Measurements from ENCODE around the gene PPP1R27.

The PPP1R27 gene

DNA sequence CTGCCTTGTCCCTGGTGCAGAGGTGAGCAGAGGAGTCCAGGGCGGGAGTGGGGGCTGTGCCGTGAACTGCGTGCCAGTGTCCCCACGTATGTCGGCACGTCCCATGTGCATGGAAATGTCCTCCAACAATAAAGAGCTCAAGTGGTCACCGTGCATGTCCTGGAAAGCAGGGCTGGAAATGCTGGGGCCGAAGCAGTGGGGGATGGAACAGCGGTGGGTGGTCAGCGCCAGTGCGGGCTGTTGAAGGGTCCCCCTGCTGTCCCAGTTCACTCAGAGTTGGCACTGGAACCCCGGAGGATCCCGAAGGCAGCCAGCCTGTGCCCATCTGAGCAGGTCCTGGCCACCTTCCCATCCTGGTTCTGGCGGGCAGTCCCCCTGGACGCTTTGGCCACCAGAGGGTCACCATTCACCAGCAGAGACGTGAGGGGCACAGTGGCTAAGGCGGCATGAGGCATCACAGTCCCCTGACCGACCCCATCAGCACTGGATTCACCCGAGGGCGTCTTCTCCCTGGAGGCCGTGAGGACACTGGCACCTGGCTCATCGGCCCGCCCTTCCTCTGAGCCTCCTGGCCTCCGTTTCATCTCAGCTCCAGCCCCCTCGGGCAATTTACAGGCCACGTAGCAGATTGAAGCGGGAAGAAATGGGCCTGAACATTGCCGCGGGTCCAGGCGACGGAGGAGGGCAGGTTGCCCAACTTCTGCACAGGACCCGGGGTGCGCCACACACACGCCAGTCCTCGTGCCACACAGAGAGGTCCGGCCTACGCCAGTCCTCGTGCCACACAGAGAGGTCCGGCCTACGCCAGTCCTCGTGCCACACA lies 20.8 kb downstream of the PPP1R27 start:
- no peak overlapping the region for H3K27ac ChIP-seq

DNA sequence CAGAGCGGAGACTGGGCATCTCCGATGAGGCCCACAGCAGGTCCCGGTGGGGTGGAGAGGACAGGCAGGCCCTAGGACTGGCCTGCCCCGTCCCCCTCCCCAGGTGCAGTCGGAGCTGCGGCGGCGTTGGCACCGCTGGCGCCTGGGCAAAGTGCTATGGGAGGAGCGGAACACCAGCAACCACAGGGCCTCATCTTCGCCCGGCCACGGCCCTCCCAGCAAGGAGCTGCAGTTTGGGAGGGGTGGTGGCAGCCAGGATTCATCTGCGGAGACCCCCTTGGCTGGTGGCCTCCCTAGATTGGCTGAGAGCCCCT lies 21.5 kb downstream of the PPP1R27 start:
- Histone ChIP-seq H3K36me3 (no peaks in the 10 kb centered on the region), H3K27me3 (peaks cover 0 to 16% (median 0%) of the 10 kb centered on the region in 11 experiments; a peak in 9 of 22 replicates), H3K9me3 (replicated peaks in 1 of 11) (no peaks in the 10 kb centered on the region), H3K27ac (no peak overlapping the region), H4K20me1 (peaks cover 0 to 11% (median 0%) of the 10 kb centered on the region in 11 experiments; a peak in 3 of 22 replicates), H3K4me2 (peak overlapping the region in 8 of 11 experiments; percentile 23 to 92 (median 86); a peak in 11 of 22 replicates), H3K4me3 (no peak overlapping the region), H3K9ac (no peak overlapping the region), H3K4me1 (peaks cover 7 to 69% (median 56%) of the 10 kb centered on the region in 10 experiments; a peak in 19 of 20 replicates)
- TF ChIP-seq Cebpa-rat (IDR thresholded peaks at IDR 0.05), result no peak

More for the DNA sequence above, 20.8 kb downstream of the PPP1R27 start:
- H3K4me2 ChIP-seq, result peak overlapping the region in 8 of 11 experiments; percentile 23 to 92 (median 86); a peak in 12 of 22 replicates
- H3K27me3 ChIP-seq, result peaks cover 0 to 8% (median 0%) of the 10 kb centered on the region in 11 experiments; a peak in 5 of 22 replicates
- H3K9ac ChIP-seq, result peak overlapping the region in 1 of 11 experiments; percentile 37; a peak in 1 of 22 replicates
- H4K20me1 ChIP-seq, result peaks cover 0 to 7% (median 0%) of the 10 kb centered on the region in 11 experiments; a peak in 1 of 22 replicates
- H3K36me3 ChIP-seq, result no peaks in the 10 kb centered on the region
- TF ChIP-seq Cebpa-rat (IDR thresholded peaks at IDR 0.05), result no peak
- no peaks in the 10 kb centered on the region for H3K9me3 ChIP-seq (replicated peaks in 1 of 11)
- no peak overlapping the region for H3K4me3 ChIP-seq
- peaks cover 7 to 62% (median 49%) of the 10 kb centered on the region in 10 experiments; a peak in 19 of 20 replicates for H3K4me1 ChIP-seq

DNA sequence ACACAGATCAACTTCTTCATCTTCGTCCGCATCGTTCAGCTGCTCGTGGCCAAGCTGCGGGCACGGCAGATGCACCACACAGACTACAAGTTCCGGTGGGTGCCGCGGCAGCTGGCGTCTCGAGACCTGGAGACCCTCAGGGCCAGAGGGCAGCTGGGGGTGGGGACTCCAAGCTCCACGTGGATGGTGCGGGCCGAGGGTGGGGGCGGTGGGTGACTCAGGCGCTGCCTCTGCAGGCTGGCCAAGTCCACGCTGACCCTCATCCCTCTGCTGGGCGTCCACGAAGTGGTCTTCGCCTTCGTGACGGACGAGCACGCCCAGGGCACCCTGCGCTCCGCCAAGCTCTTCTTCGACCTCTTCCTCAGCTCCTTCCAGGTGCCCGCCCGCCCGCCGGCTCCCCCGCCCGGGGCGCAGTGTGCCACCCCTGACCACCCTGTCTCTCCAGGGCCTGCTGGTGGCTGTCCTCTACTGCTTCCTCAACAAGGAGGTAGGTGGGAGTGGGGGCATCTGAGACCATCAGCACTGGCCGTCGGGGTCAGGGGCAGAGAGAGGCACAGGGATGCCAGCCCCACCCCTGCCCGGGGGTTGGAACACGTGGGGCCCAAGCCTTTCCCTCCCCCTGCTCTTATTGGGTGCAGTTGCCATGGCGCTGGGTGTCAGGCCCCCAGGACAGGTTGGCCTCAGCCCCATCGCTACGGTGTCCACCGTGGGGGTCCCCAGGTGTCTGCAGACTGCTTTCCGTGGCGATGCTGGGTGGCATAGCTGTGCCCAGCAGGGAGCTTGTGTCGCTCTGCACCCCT lies 22.1 kb downstream of the PPP1R27 start:
- Histone ChIP-seq H3K9me3 (replicated peaks in 1 of 11) (no peaks in the 10 kb centered on the region), H3K9ac (peak overlapping the region in 5 of 11 experiments; percentile 35 to 61 (median 53); a peak in 6 of 22 replicates), H3K4me1 (peaks cover 10 to 75% (median 62%) of the 10 kb centered on the region in 10 experiments; a peak in 19 of 20 replicates), H4K20me1 (peaks cover 0 to 11% (median 0%) of the 10 kb centered on the region in 11 experiments; a peak in 4 of 22 replicates), H3K4me2 (peak overlapping the region; percentile 30 to 92 (median 86); a peak in 21 of 22 replicates), H3K4me3 (no peak overlapping the region; a peak in 1 of 20 replicates), H3K27ac (peak overlapping the region in 4 of 11 experiments; percentile 24 to 59 (median 46); a peak in 4 of 22 replicates), H3K27me3 (peaks cover 0 to 21% (median 6%) of the 10 kb centered on the region in 11 experiments; a peak in 13 of 22 replicates), H3K36me3 (no peaks in the 10 kb centered on the region)
- no peak for TF ChIP-seq Cebpa-rat (IDR thresholded peaks at IDR 0.05)

DNA sequence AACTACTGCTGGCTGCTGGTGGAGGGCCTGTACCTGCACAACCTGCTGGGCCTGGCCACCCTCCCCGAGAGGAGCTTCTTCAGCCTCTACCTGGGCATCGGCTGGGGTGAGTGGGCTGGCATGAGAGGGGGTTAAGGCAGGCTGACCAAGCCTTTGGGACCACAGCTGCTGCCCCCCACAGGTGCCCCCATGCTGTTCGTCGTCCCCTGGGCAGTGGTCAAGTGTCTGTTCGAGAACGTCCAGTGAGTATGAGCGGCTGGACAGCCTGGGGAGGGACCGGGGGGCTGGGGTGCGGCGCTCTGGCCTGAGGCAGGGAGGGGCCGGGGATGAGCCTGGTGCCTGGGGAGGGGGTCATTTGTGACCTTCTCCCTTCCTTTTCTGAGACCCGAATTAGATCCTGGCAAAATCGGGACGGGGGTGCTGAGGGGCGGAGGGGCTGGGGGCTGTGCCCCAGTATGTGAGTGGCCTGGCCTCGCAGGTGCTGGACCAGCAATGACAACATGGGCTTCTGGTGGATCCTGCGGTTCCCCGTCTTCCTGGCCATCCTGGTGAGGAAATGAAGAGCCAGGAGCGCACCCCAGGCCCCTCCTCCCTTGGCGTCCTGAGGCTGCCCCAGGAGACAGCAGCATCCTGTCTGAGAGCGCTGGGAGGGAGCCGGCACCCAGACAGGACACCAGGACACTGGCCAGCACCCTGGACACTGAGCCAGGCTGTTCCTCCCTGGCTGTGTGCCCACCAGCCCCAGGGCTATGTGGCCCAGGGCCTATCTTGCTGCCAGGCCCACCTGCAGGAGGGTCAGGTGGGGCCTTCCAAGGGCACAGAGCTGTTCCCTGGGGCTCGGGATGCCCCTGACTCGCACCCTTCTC lies 22.9 kb downstream of the PPP1R27 start:
- Histone ChIP-seq H3K4me1 (peaks cover 11 to 83% (median 70%) of the 10 kb centered on the region in 10 experiments; a peak in 19 of 20 replicates), H3K27ac (peak overlapping the region in 5 of 11 experiments; percentile 24 to 59 (median 44); a peak in 7 of 22 replicates), H4K20me1 (peaks cover 0 to 18% (median 0%) of the 10 kb centered on the region in 11 experiments; a peak in 8 of 22 replicates), H3K9ac (peak overlapping the region in 5 of 11 experiments; percentile 35 to 61 (median 53); a peak in 7 of 22 replicates), H3K36me3 (no peaks in the 10 kb centered on the region), H3K4me3 (no peak overlapping the region; a peak in 1 of 20 replicates), H3K4me2 (peak overlapping the region; percentile 30 to 92 (median 86); a peak in 21 of 22 replicates), H3K27me3 (peaks cover 6 to 30% (median 14%) of the 10 kb centered on the region in 11 experiments; a peak in 21 of 22 replicates), H3K9me3 (replicated peaks in 1 of 11) (no peaks in the 10 kb centered on the region)
- no peak for TF ChIP-seq Cebpa-rat (IDR thresholded peaks at IDR 0.05)

DNA sequence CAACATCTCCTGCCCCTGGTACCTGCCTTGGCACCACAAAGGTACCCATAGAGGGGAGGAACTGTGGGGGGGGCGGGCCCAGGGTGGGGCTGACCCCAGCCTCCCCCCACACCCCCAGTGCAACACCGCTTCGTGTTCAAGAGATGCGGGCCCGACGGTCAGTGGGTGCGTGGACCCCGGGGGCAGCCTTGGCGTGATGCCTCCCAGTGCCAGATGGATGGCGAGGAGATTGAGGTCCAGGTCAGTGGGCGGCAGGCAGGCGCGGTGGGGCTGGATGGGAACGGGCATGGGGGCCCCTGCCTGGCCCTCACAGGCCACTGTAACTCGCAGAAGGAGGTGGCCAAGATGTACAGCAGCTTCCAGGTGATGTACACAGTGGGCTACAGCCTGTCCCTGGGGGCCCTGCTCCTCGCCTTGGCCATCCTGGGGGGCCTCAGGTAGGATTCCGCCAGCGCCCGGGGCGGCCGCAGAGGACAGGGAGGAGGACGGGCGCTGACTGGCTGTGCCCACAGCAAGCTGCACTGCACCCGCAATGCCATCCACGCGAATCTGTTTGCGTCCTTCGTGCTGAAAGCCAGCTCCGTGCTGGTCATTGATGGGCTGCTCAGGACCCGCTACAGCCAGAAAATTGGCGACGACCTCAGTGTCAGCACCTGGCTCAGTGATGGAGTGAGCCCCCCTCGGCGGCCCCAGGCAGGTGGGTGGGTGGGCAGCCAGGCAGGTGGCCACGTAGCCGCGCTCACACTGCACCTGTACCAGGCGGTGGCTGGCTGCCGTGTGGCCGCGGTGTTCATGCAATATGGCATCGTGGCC lies 23.8 kb downstream of the PPP1R27 start:
- peaks cover 13 to 38% (median 22%) of the 10 kb centered on the region in 11 experiments for H3K27me3 ChIP-seq
- no peaks in the 10 kb centered on the region for H3K36me3 ChIP-seq
- H3K4me2 ChIP-seq, result peak overlapping the region in 9 of 11 experiments; percentile 61 to 92 (median 86); a peak in 18 of 22 replicates
- H3K9me3 ChIP-seq (replicated peaks in 1 of 11), result no peaks in the 10 kb centered on the region
- H3K4me1 ChIP-seq, result peaks cover 11 to 89% (median 73%) of the 10 kb centered on the region in 10 experiments; a peak in 19 of 20 replicates
- no peak overlapping the region for H3K9ac ChIP-seq
- no peak overlapping the region for H3K27ac ChIP-seq
- H3K4me3 ChIP-seq, result no peak overlapping the region
- H4K20me1 ChIP-seq, result peaks cover 0 to 25% (median 0%) of the 10 kb centered on the region in 11 experiments; a peak in 8 of 22 replicates
- no peak for TF ChIP-seq Cebpa-rat (IDR thresholded peaks at IDR 0.05)

DNA sequence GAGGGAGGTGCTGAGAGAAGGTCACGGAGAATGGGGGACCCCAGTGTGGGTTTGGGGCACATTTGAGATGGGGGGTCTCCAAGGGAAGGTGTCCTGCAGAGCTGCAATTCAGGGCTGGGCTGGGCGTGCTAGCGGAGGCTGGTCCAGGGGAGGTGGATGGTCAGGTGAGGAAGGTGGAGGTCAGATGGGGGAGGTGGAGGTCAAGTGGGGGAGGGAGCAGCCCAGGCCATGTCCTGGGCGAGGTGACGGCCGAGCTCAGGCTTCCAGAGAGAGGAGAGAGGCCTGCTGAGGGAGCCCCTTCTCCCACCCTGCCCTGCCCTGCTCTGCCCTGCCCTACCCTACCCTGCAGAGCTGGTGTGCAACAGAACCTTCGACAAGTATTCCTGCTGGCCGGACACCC lies 24.4 kb downstream of the PPP1R27 start:
- Histone ChIP-seq H3K4me1 (peaks cover 11 to 88% (median 73%) of the 10 kb centered on the region in 10 experiments; a peak in 19 of 20 replicates), H3K4me2 (peak overlapping the region in 1 of 11 experiments; percentile 21; a peak in 1 of 22 replicates), H3K9ac (no peak overlapping the region), H3K9me3 (replicated peaks in 1 of 11) (no peaks in the 10 kb centered on the region), H3K4me3 (no peak overlapping the region), H4K20me1 (peaks cover 0 to 30% (median 0%) of the 10 kb centered on the region in 11 experiments; a peak in 8 of 22 replicates), H3K27me3 (peaks cover 19 to 44% (median 28%) of the 10 kb centered on the region in 11 experiments), H3K27ac (no peak overlapping the region), H3K36me3 (no peaks in the 10 kb centered on the region)
- no peak for TF ChIP-seq Cebpa-rat (IDR thresholded peaks at IDR 0.05)

DNA sequence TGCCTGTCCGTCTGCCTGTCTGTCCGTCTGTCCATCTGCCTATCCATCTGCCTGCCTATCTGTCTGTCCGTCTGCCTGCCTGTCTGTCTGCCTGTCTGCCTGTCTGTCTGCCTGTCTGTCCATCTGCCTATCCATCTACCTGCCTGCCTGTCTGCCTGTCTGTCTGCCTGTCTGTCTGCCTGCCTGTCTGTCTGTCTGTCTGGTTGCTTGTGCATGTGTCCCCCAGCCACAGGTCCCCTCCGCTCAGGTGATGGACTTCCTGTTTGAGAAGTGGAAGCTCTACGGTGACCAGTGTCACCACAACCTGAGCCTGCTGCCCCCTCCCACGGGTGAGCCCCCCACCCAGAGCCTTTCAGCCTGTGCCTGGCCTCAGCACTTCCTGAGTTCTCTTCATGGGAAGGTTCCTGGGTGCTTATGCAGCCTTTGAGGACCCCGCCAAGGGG lies 25.3 kb downstream of the PPP1R27 start:
- no peak for TF ChIP-seq Cebpa-rat (IDR thresholded peaks at IDR 0.05)
- Histone ChIP-seq H3K4me2 (peak overlapping the region in 5 of 11 experiments; percentile 21 to 84 (median 81); a peak in 6 of 22 replicates), H3K4me1 (peaks cover 11 to 79% (median 65%) of the 10 kb centered on the region in 10 experiments; a peak in 19 of 20 replicates), H3K9me3 (replicated peaks in 1 of 11) (no peaks in the 10 kb centered on the region), H3K27ac (no peak overlapping the region), H3K36me3 (no peaks in the 10 kb centered on the region), H3K9ac (0 out of 22 replicates have a peak overlapping the region, but pooled peaks of 1 of the 11 experiments have one; percentile 29), H3K27me3 (peaks cover 28 to 53% (median 37%) of the 10 kb centered on the region in 11 experiments), H4K20me1 (peaks cover 0 to 30% (median 0%) of the 10 kb centered on the region in 11 experiments; a peak in 9 of 22 replicates), H3K4me3 (no peak overlapping the region)
